DND-41 (cell line): ENCODE measurements around the gene KANSL1.

ENCODE experiments used
- EZH2 ChIP-seq: IDR thresholded peaks from 3 replicates; pipeline ENCODE4 v1.6.1; 2012; ENCODE audit warnings: borderline replicate concordance, low read depth, mild to moderate bottlenecking, moderate library complexity, low read length, inconsistent platforms; ENCODE audit not compliant: severe bottlenecking
- TF ChIP-seq, protein P1 (sequence below): IDR thresholded peaks from 2 replicates; pipeline ENCODE4 v1.5.1; 2012; ENCODE audit warnings: borderline replicate concordance, low read length, moderate library complexity, mild to moderate bottlenecking; ENCODE audit not compliant: poor library complexity, severe bottlenecking; ENCODE audit errors: extremely low read depth

DNA sequence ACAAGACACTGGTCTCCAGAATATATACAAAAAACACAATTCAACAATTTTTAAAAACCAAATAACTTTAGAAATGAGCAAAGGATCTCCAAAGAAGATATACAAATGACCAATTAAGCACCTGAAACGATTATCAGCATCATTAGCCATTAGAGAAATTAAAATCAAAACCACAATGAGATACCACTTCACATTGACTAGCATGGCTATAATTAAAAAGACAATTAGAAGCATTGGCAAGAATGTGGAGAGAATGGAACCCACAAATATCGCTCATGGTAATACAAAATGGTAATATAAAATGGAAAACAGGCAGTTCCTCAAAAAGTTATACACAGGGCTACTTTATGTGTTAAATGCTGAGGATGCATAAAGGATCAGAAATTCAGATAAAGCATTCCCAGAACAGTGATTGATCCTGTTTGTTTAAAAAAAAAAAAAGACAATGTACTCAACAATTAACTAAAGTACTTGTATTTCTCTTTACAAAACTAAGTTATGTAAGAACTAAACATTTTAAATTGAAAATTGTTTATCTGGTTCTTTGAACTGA, 52.5 kb downstream of the KANSL1 start:
- TF ChIP-seq, protein P1, sequence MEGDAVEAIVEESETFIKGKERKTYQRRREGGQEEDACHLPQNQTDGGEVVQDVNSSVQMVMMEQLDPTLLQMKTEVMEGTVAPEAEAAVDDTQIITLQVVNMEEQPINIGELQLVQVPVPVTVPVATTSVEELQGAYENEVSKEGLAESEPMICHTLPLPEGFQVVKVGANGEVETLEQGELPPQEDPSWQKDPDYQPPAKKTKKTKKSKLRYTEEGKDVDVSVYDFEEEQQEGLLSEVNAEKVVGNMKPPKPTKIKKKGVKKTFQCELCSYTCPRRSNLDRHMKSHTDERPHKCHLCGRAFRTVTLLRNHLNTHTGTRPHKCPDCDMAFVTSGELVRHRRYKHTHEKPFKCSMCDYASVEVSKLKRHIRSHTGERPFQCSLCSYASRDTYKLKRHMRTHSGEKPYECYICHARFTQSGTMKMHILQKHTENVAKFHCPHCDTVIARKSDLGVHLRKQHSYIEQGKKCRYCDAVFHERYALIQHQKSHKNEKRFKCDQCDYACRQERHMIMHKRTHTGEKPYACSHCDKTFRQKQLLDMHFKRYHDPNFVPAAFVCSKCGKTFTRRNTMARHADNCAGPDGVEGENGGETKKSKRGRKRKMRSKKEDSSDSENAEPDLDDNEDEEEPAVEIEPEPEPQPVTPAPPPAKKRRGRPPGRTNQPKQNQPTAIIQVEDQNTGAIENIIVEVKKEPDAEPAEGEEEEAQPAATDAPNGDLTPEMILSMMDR, result no peak
- no peak for TF ChIP-seq EZH2
